Measurements from ENCODE around the gene ANKRD63. TPM values are rescaled to one million over a fixed set of nuclear protein-coding genes. Genes with fewer than 3 reads are reported as not detected.

Gene ANKRD63
- total and polyA plus RNA-seq, 2 of the 13 experiments (the other 11 are each of a cell fraction or from before 2014, with no cell fraction given), result not detected

GRCh38 chr15:40274350-40275274 lies 8.3 kb downstream of the ANKRD63 start (continued):
- no peak for TF ChIP-seq ZNF235 (CRISPR knock-in tag; IDR thresholded peaks at IDR 0.05; ENCODE audit: borderline replicate concordance)
- TF ChIP-seq HOXA5 (CRISPR knock-in tag; IDR thresholded peaks at IDR 0.05), result no peak
- TF ChIP-seq LCORL (IDR thresholded peaks at IDR 0.05), result no peak
- TF ChIP-seq LCORL (CRISPR knock-in tag; IDR thresholded peaks at IDR 0.05), result no peak; the same call in 1 of the 2 replicates
- TF ChIP-seq RXRA (CRISPR knock-in tag; IDR thresholded peaks at IDR 0.05), result 0 out of 2 replicates have a peak, but pooled peaks have one; percentile 41
- TF ChIP-seq SUZ12 (IDR thresholded peaks at IDR 0.05; ENCODE audit: low read depth, low read length), result no peak
- TF ChIP-seq ZBTB7A (CRISPR knock-in tag; IDR thresholded peaks at IDR 0.05), result no peak
- TF ChIP-seq MEIS2 (CRISPR knock-in tag; IDR thresholded peaks at IDR 0.05), result no peak
- no peak for TF ChIP-seq SMYD3 (CRISPR knock-in tag; IDR thresholded peaks at IDR 0.05)
- no peak for TF ChIP-seq ZNF615 (CRISPR knock-in tag; IDR thresholded peaks at IDR 0.05; ENCODE audit: borderline replicate concordance)
- TF ChIP-seq PAX8 (CRISPR knock-in tag; IDR thresholded peaks at IDR 0.05; ENCODE audit: borderline replicate concordance), result no peak
- TF ChIP-seq ZBTB39 (CRISPR knock-in tag; IDR thresholded peaks at IDR 0.05), result no peak
- no peak for TF ChIP-seq IRF9 (CRISPR knock-in tag; IDR thresholded peaks at IDR 0.05; ENCODE audit: borderline replicate concordance)
- no peak for TF ChIP-seq NCOA5 (CRISPR knock-in tag; IDR thresholded peaks at IDR 0.05)
- TF ChIP-seq SATB2 (CRISPR knock-in tag; IDR thresholded peaks at IDR 0.05), result no peak
- no peak for TF ChIP-seq ZNF383 (CRISPR knock-in tag; IDR thresholded peaks at IDR 0.05; ENCODE audit: borderline replicate concordance)
- no peak for TF ChIP-seq ZSCAN22 (CRISPR knock-in tag; IDR thresholded peaks at IDR 0.05)
- TF ChIP-seq ISL2 (CRISPR knock-in tag; IDR thresholded peaks at IDR 0.05), result no peak
- no peak for TF ChIP-seq ZNF335 (CRISPR knock-in tag; IDR thresholded peaks at IDR 0.05)
- TF ChIP-seq IKZF5 (CRISPR knock-in tag; IDR thresholded peaks at IDR 0.05), result peak; percentile 58; the same call in 1 of the 2 replicates
- peak; percentile 98 for TF ChIP-seq XRCC5 (optimal IDR thresholded peaks at IDR 0.05; ENCODE audit: low read length)
- TF ChIP-seq ZNF878 (CRISPR knock-in tag; IDR thresholded peaks at IDR 0.05), result no peak
- TF ChIP-seq ZNF629 (CRISPR knock-in tag; conservative IDR thresholded peaks at IDR 0.05), result no peak
- TF ChIP-seq MAF1 (CRISPR knock-in tag; IDR thresholded peaks at IDR 0.05; ENCODE audit: borderline replicate concordance), result no peak
- no peak for TF ChIP-seq NR2F6 (IDR thresholded peaks at IDR 0.05)
- TF ChIP-seq NR2F6 (CRISPR knock-in tag; IDR thresholded peaks at IDR 0.05), result peak; percentile 34; the same call in 1 of the 2 replicates
- 0 out of 2 replicates have a peak, but pooled peaks have one; percentile 18 for TF ChIP-seq MLX (CRISPR knock-in tag; IDR thresholded peaks at IDR 0.05)
- TF ChIP-seq ESRRA (CRISPR knock-in tag; IDR thresholded peaks at IDR 0.05; ENCODE audit: low read depth), result no peak
